Ishikawa (cell line): Measurements from ENCODE around the gene INTS2.

ENCODE experiments used
- CEBPB ChIP-seq: IDR thresholded peaks from 2 replicates; pipeline ENCODE4 v1.6.1; 2012
- CREB1 ChIP-seq: IDR thresholded peaks from 2 replicates; pipeline ENCODE4 v1.6.1; 2012; ENCODE audit warnings: low read depth
- EGR1 ChIP-seq: IDR thresholded peaks from 2 replicates; pipeline ENCODE4 v1.6.1; 2012
- EP300 ChIP-seq: IDR thresholded peaks from 2 replicates; pipeline ENCODE4 v1.6.1; 2012; ENCODE audit warnings: borderline replicate concordance
- FOXM1 ChIP-seq: IDR thresholded peaks from 2 replicates; pipeline ENCODE4 v1.6.1; 2012; ENCODE audit warnings: low read depth, borderline replicate concordance
- MAX ChIP-seq: IDR thresholded peaks from 2 replicates; pipeline ENCODE4 v1.6.1; 2012
- NFIC ChIP-seq: IDR thresholded peaks from 2 replicates; pipeline ENCODE4 v1.6.1; 2012
- RAD21 ChIP-seq: IDR thresholded peaks from 2 replicates; pipeline ENCODE4 v1.6.1; 2012; ENCODE audit warnings: low read depth
- TAF1 ChIP-seq: IDR thresholded peaks from 2 replicates; pipeline ENCODE4 v1.6.1; 2012; ENCODE audit warnings: low read depth, mild to moderate bottlenecking
- TCF12 ChIP-seq: IDR thresholded peaks from 2 replicates; pipeline ENCODE4 v1.6.1; 2012; ENCODE audit warnings: low read depth
- TEAD4 ChIP-seq: IDR thresholded peaks from 2 replicates; pipeline ENCODE4 v1.6.1; 2012
- USF1 ChIP-seq: IDR thresholded peaks from 2 replicates; pipeline ENCODE4 v1.6.1; 2012
- YY1 ChIP-seq: IDR thresholded peaks from 2 replicates; pipeline ENCODE4 v1.6.1; 2012; ENCODE audit warnings: low read depth
- ZBTB7A ChIP-seq: IDR thresholded peaks from 2 replicates; pipeline ENCODE4 v1.6.1; 2012; ENCODE audit warnings: low read depth
- TF ChIP-seq, protein P1 (sequence below): IDR thresholded peaks from 2 replicates; pipeline ENCODE4 v1.6.1; 2012; ENCODE audit warnings: low read depth, mild to moderate bottlenecking

INTS2 gene

GRCh38 chr17:61946359-61946758, 18.6 kb upstream of the INTS2 start:
- no peak for TF ChIP-seq USF1
- TF ChIP-seq TCF12 = no peak
- no peak for TF ChIP-seq NFIC
- TF ChIP-seq CREB1 = no peak
- TF ChIP-seq TEAD4 = no peak
- no peak for TF ChIP-seq TAF1
- no peak for TF ChIP-seq FOXM1
- no peak for TF ChIP-seq MAX
- TF ChIP-seq EGR1 = no peak
- TF ChIP-seq, protein P1, sequence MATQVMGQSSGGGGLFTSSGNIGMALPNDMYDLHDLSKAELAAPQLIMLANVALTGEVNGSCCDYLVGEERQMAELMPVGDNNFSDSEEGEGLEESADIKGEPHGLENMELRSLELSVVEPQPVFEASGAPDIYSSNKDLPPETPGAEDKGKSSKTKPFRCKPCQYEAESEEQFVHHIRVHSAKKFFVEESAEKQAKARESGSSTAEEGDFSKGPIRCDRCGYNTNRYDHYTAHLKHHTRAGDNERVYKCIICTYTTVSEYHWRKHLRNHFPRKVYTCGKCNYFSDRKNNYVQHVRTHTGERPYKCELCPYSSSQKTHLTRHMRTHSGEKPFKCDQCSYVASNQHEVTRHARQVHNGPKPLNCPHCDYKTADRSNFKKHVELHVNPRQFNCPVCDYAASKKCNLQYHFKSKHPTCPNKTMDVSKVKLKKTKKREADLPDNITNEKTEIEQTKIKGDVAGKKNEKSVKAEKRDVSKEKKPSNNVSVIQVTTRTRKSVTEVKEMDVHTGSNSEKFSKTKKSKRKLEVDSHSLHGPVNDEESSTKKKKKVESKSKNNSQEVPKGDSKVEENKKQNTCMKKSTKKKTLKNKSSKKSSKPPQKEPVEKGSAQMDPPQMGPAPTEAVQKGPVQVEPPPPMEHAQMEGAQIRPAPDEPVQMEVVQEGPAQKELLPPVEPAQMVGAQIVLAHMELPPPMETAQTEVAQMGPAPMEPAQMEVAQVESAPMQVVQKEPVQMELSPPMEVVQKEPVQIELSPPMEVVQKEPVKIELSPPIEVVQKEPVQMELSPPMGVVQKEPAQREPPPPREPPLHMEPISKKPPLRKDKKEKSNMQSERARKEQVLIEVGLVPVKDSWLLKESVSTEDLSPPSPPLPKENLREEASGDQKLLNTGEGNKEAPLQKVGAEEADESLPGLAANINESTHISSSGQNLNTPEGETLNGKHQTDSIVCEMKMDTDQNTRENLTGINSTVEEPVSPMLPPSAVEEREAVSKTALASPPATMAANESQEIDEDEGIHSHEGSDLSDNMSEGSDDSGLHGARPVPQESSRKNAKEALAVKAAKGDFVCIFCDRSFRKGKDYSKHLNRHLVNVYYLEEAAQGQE = no peak
- TF ChIP-seq YY1 = no peak
- TF ChIP-seq CEBPB = no peak
- TF ChIP-seq EP300 = no peak
- TF ChIP-seq ZBTB7A = no peak

DNA sequence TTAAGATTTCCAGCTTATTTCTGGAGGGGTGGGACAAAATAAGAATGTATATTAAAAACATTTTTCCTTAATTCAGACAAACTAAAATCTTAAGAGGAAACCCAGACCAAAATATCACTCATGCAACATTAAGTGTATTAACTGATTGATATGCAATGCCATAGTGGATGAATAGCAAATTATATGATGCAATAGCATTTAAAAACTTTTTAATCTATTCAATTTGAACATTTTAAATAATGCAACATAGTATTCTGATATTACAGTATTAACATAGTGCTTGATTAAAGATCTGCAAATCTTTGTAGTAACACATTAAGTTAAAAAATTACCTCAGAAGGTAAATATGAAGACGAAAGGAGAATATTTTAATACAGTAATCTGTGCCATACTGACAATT, 15.3 kb upstream of the INTS2 start:
- TF ChIP-seq NFIC (no peak), CEBPB (no peak)

DNA sequence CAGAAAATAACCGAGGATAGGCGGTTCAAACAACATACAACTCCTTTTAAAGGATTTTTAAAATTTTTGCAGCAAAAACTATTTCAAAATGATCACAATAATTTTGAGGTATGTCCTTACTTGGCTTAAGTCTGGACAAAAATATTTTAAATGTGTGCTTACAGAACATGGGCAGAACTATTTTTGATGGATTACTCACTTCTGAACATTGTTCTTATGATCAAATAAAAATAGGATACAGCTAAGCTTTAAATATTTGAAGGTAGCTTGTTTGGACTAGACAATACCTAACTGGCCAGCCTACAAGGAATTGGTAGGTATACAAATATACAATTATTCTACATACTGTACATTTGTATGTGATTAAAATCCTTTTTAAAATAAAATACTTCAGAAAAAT, 14.3 kb upstream of the INTS2 start:
- TF ChIP-seq EP300 = no peak
- no peak for TF ChIP-seq FOXM1
- TF ChIP-seq TAF1 = no peak
- TF ChIP-seq YY1 = no peak
- TF ChIP-seq, protein P1 = no peak
- no peak for TF ChIP-seq CREB1
- TF ChIP-seq MAX = no peak
- TF ChIP-seq EGR1 = no peak
- no peak for TF ChIP-seq USF1
- no peak for TF ChIP-seq TEAD4
- TF ChIP-seq RAD21 = no peak
- no peak for TF ChIP-seq ZBTB7A
- TF ChIP-seq TCF12 = no peak
- no peak for TF ChIP-seq NFIC
- no peak for TF ChIP-seq CEBPB

DNA sequence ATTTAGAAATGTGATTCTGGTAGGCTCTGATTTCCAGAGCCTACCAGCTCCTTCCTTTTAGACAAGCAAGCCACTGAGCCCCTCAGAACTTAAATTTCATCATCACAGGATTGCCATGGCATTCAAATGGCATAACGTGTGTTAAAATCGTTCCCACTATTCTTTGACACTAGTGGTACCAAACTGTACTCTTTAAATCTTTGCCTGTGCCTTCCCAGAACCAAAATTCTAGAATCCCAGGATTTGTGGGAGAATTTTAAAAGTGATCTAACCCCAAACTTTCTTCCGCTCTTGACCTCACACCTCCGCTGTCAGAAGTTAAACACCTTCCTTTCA, 287 bp upstream of the INTS2 start:
- no peak for TF ChIP-seq YY1
- TF ChIP-seq, protein P1 = no peak
- no peak for TF ChIP-seq EGR1
- TF ChIP-seq FOXM1 = no peak
- TF ChIP-seq NFIC = no peak
- TF ChIP-seq RAD21 = no peak
- TF ChIP-seq USF1 = no peak
- TF ChIP-seq CREB1 = no peak
- TF ChIP-seq EP300 = no peak
- no peak for TF ChIP-seq MAX
